Lower leg skin (tissue), 3 donors: ENCODE results near the gene NCF4.

ENCODE experiments used
- POLR2A ChIP-seq, 2 donors: fragments of 450-650 bp; IDR thresholded peaks; one replicate each; pipeline ENCODE4 v1.6.1; 2016 to 2017; ENCODE audit warnings: antibody characterized with exemption in 2 of 2, mild to moderate bottlenecking in 1 of 2, moderate library complexity in 1 of 2
- TF ChIP-seq, protein P1 (sequence below), 3 donors: fragments of 450-650 bp; IDR thresholded peaks; one replicate each; pipeline ENCODE4 v1.5.1; 2016; ENCODE audit warnings: antibody characterized with exemption in 3 of 3, mild to moderate bottlenecking in 3 of 3, moderate library complexity in 2 of 3

GRCh38 chr22:36858966-36859365 lies 1.8 kb upstream of the NCF4 start:
- no peak for TF ChIP-seq POLR2A (IDR thresholded peaks at IDR 0.05)
- TF ChIP-seq, protein P1, sequence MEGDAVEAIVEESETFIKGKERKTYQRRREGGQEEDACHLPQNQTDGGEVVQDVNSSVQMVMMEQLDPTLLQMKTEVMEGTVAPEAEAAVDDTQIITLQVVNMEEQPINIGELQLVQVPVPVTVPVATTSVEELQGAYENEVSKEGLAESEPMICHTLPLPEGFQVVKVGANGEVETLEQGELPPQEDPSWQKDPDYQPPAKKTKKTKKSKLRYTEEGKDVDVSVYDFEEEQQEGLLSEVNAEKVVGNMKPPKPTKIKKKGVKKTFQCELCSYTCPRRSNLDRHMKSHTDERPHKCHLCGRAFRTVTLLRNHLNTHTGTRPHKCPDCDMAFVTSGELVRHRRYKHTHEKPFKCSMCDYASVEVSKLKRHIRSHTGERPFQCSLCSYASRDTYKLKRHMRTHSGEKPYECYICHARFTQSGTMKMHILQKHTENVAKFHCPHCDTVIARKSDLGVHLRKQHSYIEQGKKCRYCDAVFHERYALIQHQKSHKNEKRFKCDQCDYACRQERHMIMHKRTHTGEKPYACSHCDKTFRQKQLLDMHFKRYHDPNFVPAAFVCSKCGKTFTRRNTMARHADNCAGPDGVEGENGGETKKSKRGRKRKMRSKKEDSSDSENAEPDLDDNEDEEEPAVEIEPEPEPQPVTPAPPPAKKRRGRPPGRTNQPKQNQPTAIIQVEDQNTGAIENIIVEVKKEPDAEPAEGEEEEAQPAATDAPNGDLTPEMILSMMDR (IDR thresholded peaks at IDR 0.05) = no peak
